NCI-H446 treated with DMSO at 0.1 percent for 48 hours (cell line): ENCODE measurements around the gene NPB.
A peak's percentile ranks its signal among the peaks of the same experiment; 100 is the strongest.
"Not testable (repeated sequence)": the region's sequence is repeated elsewhere in the genome, so short reads cannot be mapped to it uniquely, and the experiment has no call there.

Source experiments
- DNase-seq: peaks from one replicate; lab custom pipeline; 2025; lab: John Stamatoyannopoulos, UW

NPB gene

DNA sequence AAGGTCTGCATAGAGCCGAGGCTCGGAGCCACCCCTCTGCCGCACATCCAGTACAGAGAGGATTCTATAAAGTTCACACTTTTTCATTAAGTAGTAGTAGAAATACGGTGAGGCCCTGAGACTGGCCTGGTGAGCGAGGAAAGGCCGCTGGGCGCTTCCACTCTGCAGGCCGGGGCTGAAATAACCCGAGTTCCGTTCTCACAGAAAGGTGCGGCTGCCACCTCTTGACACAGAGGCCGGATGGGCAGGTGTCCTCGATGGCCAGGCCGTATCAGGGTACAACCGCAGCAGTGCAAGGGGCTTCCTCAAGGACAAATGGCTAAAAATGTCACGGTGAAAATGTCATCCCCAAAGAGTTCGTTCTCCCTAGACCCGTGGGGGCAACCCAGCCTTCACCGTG, 9.9 kb downstream of the NPB start:
- no peak for DNase-seq

DNA sequence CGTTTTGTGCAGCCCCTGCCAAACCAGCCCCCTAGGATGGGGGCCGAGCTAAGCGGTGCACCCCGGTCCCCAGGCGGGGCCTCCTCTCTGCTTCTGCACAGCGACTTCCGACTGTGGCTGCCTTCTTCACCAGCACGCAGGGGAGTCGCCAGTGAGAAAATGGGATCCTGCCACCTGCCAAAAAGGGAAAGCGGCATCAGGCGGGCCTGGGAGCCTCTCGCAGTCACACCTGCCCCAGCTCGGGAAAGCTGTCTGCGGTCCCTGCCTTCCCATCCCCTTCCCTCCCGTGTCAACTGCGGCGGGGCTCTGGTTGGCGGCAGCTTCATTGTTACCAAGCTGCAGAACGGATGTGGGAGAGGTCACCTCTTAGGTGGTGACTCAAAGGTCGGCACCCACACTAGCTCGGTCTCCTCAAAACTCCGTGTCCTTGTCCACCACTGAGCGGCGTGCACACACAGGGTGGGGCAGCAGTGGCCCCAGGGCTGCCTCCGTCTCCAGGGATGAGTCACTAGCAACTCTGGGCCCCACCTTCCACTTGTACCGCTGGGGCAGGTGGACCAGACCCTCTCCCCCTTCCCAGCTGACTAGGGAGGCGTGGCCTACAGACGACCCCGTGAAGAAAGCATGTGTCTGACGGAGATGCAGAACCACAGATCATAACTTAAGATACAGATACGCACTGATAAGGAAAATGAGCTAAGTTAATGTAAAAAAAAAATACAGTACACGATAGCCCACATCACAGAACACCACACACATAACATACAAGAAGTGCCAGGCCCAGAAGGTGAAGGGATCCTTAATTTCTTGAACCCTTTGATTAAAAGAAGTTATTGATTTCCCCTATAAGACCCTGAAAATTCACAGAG, 10.6 kb downstream of the NPB start:
- no peak for DNase-seq

DNA sequence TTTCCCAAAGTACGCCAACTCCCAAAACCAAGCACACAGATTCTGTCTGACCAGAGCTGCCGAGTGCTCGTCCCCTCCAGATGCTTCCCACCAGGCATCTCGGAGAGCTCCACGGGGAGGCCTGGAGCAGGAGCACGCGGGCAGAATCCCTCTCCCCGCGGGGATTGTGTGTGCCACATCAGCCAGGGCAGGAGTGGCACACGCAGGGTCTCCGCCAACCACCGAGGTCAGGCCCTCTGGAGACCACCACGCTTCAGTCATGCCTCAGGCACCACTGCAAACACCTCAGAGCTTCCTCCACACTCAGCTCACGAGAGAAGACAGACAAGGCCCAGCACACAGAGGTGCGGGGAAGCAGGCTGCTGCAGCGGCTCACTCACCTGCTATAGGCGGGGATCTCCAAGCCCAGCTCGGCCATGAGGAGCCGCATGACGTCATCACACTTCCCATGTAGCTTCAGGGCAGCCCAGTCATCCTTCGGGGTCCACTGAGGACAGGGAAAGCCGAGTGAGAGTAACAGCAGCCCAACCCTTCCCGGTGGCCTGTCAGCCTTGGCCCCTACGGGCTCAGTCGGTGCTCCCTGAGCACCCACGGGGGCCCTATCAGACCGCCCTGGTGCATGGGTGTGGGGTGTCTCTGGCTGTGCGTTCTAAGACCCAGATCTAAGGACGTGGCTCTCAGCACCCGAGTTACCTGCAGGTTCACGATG, 11.5 kb downstream of the NPB start:
- no peak for DNase-seq

DNA sequence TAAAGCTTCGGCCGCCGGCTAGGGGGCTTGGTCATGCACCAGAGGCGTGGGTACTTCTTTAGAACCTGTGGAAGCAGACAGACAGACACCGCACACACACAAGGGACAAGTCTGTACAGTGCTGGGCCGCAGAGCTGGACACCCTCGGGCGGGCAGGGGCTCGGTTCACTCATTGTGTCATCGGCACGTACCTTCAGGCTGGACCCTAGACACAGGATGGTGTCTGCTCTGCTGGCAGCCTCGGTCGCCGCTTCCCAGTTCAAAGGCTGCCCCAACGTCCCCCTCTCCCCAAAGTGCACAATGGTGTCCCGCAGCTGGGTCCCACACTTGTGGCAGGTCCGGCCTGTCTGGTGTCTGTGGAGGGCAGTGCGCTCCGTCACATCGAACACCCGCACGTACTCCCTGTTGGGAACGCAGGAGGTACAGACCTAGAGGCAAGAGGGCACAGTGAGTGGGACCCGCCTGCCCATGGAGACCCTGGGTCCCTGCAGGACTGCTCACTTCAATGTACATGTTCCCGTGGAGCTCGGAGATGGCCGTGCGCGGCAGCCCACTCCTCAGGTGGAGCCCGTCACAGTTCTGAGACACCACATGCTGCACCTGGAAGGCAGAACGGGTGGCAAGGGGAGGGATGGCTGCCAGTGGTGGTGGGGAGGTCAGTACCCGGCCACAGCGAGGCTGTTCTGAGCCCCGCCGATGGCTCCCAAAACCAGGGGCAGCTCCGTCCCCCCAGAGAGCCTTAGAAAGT, 12.2 kb downstream of the NPB start:
- no peak for DNase-seq

DNA sequence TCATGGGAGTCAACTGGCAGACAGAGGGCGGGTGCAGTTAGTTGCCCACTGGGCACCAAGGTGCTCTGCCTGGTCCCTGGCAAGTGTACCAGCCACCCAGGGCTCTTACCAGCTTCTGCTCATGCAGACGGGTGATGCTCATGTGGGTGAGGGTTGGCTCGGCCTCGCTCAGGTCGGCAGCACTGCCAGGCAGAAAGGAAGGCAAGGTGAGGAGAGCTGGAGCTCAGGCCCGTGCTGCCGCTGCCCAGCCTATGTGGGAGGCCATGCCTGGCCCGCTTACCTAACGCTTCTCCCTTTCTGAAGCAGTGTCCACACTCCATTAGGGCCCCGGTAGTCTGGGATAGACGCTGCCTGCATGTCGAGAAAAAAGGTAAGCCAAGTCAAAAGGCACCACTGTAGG, 13.3 kb downstream of the NPB start:
- no peak for DNase-seq

DNA sequence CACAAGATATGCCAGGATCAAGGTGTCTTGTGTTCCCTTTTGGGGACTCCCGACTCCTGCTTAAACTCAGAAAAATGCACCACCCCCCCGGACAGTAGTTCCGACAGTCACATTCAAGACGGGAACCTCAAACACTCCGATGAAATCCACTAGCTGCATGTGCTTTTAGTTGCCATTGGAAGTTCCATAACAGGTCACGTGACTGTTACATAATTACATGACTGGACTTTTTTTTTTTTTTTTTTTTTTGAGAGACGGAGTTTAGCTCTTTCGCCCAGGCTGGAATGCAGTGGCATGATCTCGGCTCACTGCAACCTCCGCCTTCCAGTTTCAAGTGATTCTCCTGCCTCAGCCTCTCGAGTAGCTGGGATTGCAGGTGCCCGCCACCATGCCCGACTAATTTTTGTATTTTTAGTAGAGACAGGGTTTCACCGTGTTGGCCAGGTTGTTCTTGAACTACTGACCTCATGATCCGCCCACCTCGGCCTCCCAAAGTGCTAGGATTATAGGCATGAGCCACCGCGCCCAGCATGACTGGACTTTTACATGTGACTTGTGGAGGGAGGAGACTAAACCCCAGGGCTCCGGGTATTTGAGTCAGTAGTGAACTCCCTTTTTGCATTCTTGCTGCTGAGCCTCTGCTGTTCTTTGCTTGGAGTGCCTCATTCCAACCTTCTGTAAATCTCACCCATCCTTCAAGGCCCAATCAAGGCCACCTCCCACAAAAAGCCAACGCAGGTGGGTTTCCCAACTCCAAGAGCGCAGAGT, 14.4 kb downstream of the NPB start:
- DNase-seq: no peak

DNA sequence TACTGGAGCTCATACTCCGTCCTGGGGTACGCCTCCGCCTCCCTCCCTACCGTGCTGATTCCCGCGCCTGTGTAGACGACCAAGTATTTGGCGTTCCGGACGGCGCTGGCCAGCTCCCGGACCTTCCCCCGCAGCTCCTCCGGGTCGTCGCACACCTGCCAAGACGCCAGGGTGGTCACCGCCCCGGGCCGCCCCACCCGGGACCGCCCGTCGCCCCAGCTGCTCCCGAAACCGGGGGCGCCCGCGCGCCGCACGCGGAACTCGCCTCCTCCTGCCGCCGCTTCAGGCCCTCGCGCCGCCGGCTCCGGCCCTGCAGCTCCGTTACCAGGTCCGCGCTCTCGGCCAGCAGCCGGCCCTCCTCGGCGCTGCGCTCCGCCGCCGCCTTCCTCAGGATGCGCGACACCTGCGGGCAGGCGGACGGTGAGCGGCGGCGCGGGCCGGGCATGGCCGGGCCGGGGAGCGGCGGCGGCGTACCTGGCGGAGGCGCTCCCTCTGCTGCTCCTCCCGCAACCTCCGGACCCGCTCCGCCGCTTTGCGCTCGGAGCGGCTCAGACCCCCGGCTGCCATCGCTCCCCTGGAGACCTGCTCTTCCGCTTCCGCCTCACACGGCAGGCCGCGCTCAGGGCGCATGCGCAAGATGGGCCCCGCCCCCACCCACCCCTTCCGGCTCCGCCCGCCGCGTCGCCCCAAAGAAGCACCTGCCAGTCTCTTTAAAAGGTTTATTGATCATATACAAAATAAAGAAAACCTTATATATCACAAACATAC, 15.7 kb downstream of the NPB start, which contains the start of gene SIRT7:
SIRT7 (minus strand) TSS at position 612 of the 768 bp plus-strand sequence; CDS start at position 567, 45 bp downstream.
- DNase-seq: peak; percentile 12

DNA sequence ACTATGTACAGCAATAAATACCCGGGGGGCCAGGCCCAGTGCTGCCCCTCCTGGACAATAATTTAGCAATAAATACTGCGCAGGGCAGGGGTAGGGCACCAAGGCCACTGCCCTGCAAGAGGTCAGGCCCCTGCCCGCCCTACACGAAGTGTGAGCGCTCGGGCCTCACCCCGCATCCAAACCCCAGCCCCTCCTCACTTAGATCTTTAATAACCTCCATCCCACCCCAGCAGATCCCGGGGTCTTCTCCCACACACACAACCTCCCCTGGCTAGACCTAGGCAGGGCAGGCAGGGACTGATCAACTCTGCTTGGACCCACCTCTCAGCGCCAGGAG, 16.3 kb downstream of the NPB start:
- not testable (repeated sequence) for DNase-seq

DNA sequence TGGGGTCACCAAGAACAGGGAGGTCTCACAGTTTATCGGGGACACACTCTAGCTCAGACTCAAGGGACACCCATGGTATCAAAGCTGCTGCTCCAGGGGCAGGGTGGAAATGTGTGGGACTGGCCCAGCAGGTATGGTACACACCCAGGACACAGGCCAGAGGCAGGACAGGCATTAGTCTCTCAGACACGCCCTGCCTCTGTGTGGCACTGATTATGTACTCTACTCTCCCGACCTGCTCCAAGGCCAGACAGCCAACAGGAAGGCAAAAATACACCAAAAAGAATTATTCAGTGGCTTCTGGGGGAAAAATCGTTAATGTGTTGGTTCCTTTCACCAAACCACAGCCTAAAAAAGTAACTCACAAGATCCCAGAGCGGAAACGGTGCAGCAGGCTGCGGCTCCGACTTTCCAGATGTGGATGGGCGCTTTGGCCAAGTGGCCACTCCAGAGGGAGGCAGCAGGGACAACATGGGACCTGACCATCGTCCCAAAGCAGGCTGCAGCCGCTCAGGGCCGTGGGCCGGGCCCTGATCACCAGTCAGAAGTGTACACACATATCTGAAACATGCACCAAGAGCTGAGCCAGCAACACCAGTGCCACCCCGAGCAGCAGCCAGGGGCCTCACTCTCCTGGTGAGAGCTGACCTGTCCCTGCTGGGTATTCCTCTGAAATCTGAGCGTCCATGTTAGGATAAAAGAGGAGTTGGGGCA, 17.0 kb downstream of the NPB start:
- no peak for DNase-seq

DNA sequence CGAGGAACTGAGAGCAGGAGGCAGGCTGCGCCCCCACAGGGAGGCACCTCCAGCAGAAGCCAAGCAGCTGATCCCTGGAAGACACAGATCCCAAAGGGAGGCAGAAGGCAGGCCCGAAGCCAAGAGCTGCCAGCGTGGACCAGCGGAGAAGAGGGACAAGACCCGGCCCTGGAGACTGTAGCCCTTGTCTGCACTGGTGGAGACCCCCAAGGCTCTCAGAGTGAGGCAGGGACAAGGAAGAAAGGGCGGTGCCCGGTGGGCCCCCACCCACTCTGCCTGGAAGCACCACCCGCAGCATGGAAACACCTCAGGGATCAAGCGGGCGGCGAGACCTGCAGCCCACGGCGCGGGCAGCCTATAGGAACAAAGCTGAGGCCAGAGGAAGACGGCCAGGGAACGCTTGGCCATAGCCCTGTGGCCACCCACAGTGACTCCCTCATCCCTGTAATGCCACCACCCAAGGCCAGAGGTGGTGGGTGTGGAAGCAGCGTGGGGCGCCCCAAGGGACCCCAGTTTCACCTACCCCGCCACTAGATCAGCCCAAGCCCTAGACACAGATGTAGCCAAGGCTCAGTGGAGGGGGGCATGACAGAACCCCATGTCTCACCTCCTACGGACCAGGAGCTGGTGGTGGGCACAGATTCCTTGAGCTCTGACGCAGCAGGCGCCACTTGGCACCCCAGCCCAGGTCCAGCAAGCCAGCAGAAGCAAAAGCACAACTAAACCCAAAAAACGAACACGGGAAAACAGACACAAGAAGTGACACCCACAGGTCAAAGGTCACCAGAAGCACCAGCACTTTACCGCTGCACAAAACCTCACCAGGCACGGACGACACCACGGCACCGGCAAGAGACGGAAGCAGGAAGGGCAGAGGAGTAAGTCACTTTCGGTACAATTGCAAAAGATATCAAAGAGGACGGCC, 18.8 kb downstream of the NPB start:
- DNase-seq: no peak

DNA sequence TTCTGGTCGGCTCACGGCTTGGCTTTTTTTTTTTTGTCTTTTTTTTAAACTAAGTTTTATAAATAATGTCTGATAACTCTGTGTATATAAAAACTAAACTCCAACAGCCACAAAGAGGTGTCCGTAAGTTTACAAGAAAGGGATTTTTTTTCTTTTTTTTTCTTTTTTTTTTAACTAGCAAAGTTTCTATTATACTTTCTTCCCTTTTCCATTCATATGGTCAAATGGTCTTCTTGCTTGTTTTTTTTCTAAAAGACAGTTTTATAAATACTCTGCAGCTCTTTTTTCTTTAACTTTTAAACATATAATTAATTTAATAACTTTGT, 19.5 kb downstream of the NPB start:
- no peak for DNase-seq

DNA sequence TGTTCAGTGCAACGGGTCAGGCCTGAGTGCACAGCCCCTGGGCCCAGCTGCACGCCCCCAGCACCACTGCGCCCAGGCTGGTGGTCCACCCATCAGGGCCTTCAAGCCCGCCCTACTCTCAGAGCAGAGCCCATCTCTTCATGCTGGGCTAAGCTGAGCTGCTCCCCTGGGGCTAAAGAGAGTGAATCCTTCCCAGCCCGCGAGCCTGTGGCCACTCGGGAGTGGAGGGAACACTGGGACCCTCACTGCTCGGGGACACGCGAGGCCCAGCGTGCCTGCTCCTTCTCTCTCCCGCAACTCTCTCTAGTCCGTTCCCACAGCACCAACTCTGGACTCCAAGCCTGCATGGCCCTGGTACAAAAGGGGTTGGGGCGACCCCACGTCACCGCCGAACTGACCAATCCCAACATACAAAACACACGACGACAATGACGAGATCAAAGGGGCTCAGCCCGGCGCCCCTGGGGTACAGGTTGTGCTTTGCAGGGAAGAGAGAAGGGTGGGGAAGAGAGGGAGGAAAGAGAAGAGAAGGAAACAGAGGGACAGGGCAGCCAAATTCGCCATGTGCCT, 20.0 kb downstream of the NPB start:
- no peak for DNase-seq

DNA sequence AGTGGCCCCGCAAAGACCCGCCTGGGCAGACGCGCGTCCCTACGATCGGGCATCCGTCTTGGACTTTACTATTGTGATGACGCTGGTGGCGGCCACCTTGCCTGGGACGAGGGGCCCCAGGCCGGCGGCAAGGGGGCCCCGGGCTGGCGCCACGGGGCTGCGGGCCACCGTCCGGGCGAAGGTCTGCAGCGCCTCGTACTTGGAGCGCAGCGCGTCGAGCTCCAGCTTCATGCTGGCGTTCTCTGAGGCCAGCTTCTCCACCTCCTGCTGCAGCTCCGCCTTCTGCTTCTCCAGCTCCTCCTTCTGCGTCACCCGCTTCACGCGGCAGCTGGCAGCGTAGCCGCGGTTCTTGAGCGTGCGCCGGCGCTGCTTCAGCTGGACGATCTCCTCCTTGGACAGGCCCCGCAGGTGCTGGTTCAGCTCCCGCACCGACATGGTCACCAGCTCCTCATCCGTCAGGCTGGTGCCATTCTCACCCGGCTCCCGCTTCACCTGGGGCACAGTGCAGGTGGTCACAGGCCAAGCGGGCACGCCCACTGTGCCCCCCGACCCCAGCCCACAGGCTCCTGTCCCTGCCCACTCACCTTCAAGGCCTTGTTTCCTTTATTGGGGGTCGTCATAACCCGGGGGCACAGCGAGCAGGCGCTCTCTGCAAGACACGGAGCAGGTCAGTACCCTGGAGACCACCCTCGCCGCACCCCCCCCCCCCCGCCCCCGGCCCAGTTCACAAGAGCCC, 20.7 kb downstream of the NPB start:
- DNase-seq: no peak

DNA sequence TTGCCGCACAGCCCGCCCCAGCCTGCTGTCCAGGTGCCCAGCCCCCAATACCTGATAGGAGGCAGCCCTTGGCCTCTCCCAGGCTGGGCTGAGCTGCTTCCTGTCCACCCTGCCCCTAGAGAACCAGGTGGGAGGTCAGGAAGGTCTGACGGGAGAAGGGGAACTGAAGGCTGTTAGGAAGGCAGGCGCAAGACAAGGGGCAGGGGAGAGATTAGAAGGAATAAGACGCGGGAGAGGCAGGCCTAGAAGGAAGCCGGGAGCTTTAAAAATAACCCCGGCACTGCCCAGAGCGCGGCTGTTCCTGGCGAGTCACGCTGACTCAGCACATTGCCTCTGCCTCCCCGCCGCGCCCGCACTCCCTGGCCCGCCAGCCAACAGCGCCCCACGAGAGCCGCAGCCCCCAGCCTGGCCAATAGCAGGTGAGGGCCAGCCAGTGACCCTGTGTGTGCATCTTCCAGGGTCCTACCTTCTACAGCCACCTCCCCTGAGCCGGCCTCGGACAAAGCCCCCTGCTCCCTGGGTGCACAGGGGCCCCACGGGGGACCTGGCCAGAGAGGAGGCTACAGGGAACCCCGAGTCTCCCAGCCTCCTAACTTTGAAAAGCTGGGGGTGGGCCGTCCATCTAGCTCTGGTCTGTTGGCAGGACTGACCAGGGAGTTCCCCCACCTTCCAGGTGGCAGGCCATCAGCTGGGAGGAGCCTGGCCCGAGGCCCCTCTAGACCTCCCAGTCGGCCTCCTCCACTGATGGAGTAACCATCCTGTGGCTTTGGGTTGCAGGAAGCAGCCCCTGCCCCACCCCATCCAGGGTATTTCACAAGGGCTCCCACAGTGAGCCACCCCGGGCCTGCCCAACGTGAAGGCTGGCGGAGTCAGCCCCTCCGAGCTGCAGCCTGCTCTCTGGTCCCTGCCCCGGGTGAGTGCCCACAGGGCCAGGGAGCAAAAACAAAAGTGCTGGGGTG, 21.5 kb downstream of the NPB start:
- no peak for DNase-seq

DNA sequence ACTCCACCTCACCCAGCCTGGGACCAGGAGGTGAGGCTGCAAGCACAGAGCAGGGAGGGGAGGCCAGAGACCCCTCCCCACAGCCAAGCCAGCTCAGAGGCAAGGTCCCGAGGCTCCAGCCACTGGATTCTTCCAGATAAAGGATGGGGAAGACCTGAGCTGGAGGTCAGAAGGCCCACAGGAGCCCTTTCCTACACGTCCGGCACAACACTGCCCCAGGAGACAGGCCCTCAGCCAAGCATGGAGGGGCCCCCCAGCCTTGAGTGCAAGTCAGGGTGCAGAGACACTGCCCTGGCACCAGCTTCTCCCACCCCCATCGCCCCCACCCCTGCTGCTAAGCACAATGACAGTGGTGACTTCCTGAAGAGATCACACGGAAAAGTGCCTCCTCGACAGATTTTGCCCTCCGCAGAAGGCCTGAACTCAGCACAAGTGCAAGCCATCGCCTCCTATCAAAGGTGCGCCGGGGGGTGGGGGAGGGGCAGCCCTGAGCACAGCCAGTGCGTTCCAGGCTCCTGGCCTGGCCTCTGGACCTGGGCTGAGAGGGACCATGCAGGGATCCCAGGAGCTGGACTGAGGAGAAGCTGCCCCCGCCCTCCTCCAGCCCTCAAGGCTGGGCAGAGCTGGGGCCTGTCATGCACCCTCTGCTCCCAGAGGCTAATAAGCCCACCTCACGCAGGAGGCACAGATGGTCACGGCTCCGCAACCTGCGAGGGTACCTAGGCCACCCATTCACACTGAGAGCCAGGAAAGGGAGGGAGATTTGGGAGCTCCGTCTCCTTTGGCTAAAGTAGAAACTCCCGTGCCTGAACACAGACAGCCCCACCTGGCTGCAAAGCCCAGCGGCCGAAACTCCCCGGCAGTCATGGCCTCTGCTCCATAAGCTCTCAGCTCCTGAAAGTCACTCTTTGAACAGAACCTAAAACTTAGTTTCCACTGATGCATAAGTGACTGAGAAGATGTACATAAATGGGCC, 22.8 kb downstream of the NPB start:
- DNase-seq: no peak

DNA sequence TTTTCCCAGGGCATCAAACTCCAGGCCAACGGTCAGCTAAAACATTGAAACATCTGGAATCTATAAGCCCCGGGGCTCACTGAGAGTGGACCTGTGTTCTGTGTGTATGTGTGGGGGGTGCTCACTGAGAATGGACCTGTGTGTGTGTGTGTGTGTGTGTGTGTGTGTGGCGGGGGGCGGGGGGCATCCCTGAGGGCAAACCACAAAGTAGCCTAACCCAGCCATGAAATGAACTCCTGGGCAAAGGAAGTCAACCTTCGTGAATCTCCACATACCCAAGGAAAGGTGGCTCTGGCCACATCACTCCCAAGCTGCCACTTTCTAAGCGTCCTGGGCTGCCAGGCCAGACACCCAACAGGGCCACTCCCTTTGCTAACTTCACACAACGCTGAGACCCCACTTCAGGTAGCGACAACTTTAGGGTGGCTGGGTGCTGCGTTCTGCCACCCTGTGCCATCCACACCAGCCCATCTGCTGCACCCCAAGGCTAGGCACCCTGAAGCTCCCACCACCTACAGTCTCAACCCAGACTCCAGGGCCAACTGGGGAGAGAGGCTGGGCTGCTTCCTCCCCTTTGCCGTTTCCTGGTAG, 23.9 kb downstream of the NPB start:
- no peak for DNase-seq
